ENCODE measurements around the gene ELAVL4. TPM values are rescaled to one million over a fixed set of nuclear protein-coding genes. Genes with fewer than 3 reads are reported as not detected.

The ELAVL4 gene
- total RNA-seq, 1 experiment from 2014 or later: not detected

DNA sequence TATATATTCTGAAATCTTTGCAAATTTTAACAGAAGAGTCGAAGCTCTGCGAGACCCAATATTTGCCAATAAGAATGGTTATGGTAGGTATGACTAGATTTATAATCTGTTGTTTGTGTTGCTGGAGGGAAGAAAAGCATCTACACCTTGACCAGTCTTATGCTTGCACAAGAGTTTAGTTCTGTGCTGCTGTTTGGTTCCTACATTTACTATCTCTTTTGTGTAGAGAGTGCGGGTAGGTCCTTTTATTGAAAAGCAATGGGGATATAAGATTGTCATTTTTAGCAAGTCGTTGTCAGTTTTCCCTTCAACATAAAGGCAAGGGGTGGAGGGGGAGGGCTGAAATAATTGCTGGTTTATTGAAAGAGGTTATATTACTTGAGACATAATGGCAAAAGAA lies 396 bp downstream of the ELAVL4 start:
- TF ChIP-seq, protein P1, sequence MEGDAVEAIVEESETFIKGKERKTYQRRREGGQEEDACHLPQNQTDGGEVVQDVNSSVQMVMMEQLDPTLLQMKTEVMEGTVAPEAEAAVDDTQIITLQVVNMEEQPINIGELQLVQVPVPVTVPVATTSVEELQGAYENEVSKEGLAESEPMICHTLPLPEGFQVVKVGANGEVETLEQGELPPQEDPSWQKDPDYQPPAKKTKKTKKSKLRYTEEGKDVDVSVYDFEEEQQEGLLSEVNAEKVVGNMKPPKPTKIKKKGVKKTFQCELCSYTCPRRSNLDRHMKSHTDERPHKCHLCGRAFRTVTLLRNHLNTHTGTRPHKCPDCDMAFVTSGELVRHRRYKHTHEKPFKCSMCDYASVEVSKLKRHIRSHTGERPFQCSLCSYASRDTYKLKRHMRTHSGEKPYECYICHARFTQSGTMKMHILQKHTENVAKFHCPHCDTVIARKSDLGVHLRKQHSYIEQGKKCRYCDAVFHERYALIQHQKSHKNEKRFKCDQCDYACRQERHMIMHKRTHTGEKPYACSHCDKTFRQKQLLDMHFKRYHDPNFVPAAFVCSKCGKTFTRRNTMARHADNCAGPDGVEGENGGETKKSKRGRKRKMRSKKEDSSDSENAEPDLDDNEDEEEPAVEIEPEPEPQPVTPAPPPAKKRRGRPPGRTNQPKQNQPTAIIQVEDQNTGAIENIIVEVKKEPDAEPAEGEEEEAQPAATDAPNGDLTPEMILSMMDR (IDR thresholded peaks at IDR 0.05; ENCODE audit: unreplicated experiment): no peak
- no peak overlapping the region for H3K27ac Mint-ChIP-seq (ENCODE audit: unreplicated experiment)
- peaks cover 85% of the 10 kb centered on the region for H3K27me3 Mint-ChIP-seq (ENCODE audit: unreplicated experiment)
- no peak overlapping the region for H3K4me3 Mint-ChIP-seq (ENCODE audit: low read depth, unreplicated experiment)
- no peak for DNase-seq
- intact Hi-C loops (cut with micrococcal nuclease; ENCODE audit: unreplicated experiment): no loop called here
- CTCF ChIA-PET: interaction anchor here (0.7 kb wide), 1 partner anchor 213 kb away, joined by 4 read pairs; no protein-coding TSS in a partner anchor
- no peaks in the 10 kb centered on the region for H3K9me3 Mint-ChIP-seq (ENCODE audit: low read depth, unreplicated experiment)
- no peaks in the 10 kb centered on the region for H3K36me3 Mint-ChIP-seq (ENCODE audit: insufficient read depth, unreplicated experiment)
- BruUV-seq (replicated peaks): no TSS peak
- no peaks in the 10 kb centered on the region for H3K4me1 Mint-ChIP-seq (ENCODE audit: low read depth, unreplicated experiment)

GRCh38 chr1:50109647-50110075 lies 941 bp downstream of the ELAVL4 start:
- no TSS peak for BruUV-seq (replicated peaks)
- no peaks in the 10 kb centered on the region for H3K4me1 Mint-ChIP-seq (ENCODE audit: low read depth, unreplicated experiment)
- H3K27me3 Mint-ChIP-seq (ENCODE audit: unreplicated experiment): peaks cover 85% of the 10 kb centered on the region
- CTCF ChIA-PET: interaction anchor here (0.7 kb wide), 1 partner anchor 212 kb away, joined by 4 read pairs; no protein-coding TSS in a partner anchor
- intact Hi-C loops (cut with micrococcal nuclease; ENCODE audit: unreplicated experiment): no loop called here
- H3K36me3 Mint-ChIP-seq (ENCODE audit: insufficient read depth, unreplicated experiment): no peaks in the 10 kb centered on the region
- no peak for DNase-seq
- H3K9me3 Mint-ChIP-seq (ENCODE audit: low read depth, unreplicated experiment): no peaks in the 10 kb centered on the region
- no peak overlapping the region for H3K4me3 Mint-ChIP-seq (ENCODE audit: low read depth, unreplicated experiment)
- no peak overlapping the region for H3K27ac Mint-ChIP-seq (ENCODE audit: unreplicated experiment)
- TF ChIP-seq, protein P1 (IDR thresholded peaks at IDR 0.05; ENCODE audit: unreplicated experiment): no peak

- TF ChIP-seq, protein P1 (IDR thresholded peaks at IDR 0.05; ENCODE audit: unreplicated experiment): no peak
- BruUV-seq (replicated peaks): no TSS peak
- H3K4me3 Mint-ChIP-seq (ENCODE audit: low read depth, unreplicated experiment): no peak overlapping the region
- no peak for DNase-seq
- H3K27me3 Mint-ChIP-seq (ENCODE audit: unreplicated experiment): peaks cover 85% of the 10 kb centered on the region
- CTCF ChIA-PET: no interaction called here
- intact Hi-C loops (cut with micrococcal nuclease; ENCODE audit: unreplicated experiment): no loop called here
- H3K9me3 Mint-ChIP-seq (ENCODE audit: low read depth, unreplicated experiment): no peaks in the 10 kb centered on the region
- H3K36me3 Mint-ChIP-seq (ENCODE audit: insufficient read depth, unreplicated experiment): no peaks in the 10 kb centered on the region
- H3K27ac Mint-ChIP-seq (ENCODE audit: unreplicated experiment): no peak overlapping the region
- no peaks in the 10 kb centered on the region for H3K4me1 Mint-ChIP-seq (ENCODE audit: low read depth, unreplicated experiment)
Observed at GRCh38 chr1:50110151-50110550, 1.4 kb downstream of the ELAVL4 start.

GRCh38 chr1:50110656-50111055 lies 1.9 kb downstream of the ELAVL4 start:
- Mint-ChIP-seq H3K27me3 (ENCODE audit: unreplicated experiment) (peaks cover 85% of the 10 kb centered on the region), H3K27ac (ENCODE audit: unreplicated experiment) (no peak overlapping the region), H3K4me3 (ENCODE audit: low read depth, unreplicated experiment) (no peak overlapping the region), H3K4me1 (ENCODE audit: low read depth, unreplicated experiment) (no peaks in the 10 kb centered on the region), H3K9me3 (ENCODE audit: low read depth, unreplicated experiment) (no peaks in the 10 kb centered on the region), H3K36me3 (ENCODE audit: insufficient read depth, unreplicated experiment) (no peaks in the 10 kb centered on the region)
- BruUV-seq (replicated peaks): no TSS peak
- no peak for DNase-seq
- TF ChIP-seq, protein P1 (IDR thresholded peaks at IDR 0.05; ENCODE audit: unreplicated experiment): no peak
- CTCF ChIA-PET: no interaction called here
- intact Hi-C loops (cut with micrococcal nuclease; ENCODE audit: unreplicated experiment): no loop called here

Measured in Calu3 (cell line).